A549 (cell line): ENCODE measurements around the gene UROC1. TPM values are rescaled to one million over a fixed set of nuclear protein-coding genes. Genes with fewer than 3 reads are reported as not detected.

Experiments used
- ATAC-seq, 2 experiments: fragments of 200-7000 bp in 1 of 2; fragments of >200 bp in 1 of 2; cut with Nextera tagmentation in 1 of 2; cut with Tn5 transposase in 1 of 2; 3 replicates each; pipeline versions ENCODE4 v1.8.0 to v1.9.1; 2018 to 2020; ENCODE audit warnings: mild to moderate bottlenecking in 1 of 2, moderate library complexity in 1 of 2
- CTCF ChIA-PET: fragments of 300-600 bp; sonication (Branson Sonifier 250); formaldehyde crosslinking; extraction: SDS; loops from one replicate; lab custom pipeline; 2021; ENCODE audit warnings: antibody characterized with exemption, inconsistent platforms; lab: Yijun Ruan, JAX
- POLR2A ChIA-PET: fragments of 350-600 bp; formaldehyde crosslinking; extraction: SDS; loops from one replicate; lab custom pipeline; 2021; ENCODE audit warnings: antibody characterized with exemption, inconsistent platforms; lab: Yijun Ruan, JAX
- DNase-seq, 2 experiments: peaks; one replicate each; pipeline versions ENCODE4 v3.0.0 to v3.0.0-alpha.2; 2011 to 2016; ENCODE audit warnings: low read depth in 1 of 2, low spot score in 1 of 2
- FAIRE-seq: peaks from 2 replicates; lab custom pipeline; 2011; peaks lifted over from hg19 to GRCh38; lab: Jason Lieb, UNC
- H3K27ac ChIP-seq, 2 experiments: fragments of >200 bp; sonication (Bioruptor Twin); formaldehyde crosslinking; 3 replicates each; pipeline ENCODE4 v1.5.1; 2016 to 2017
- H3K4me1 ChIP-seq: fragments of >200 bp; sonication (Bioruptor Twin); formaldehyde crosslinking; 3 replicates; pipeline ENCODE4 v1.6.1; 2016
- H3K4me2 ChIP-seq: fragments of >200 bp; sonication (Bioruptor Twin); formaldehyde crosslinking; 3 replicates; pipeline ENCODE4 v1.6.1; 2016
- H3K4me3 ChIP-seq: fragments of >200 bp; sonication (Bioruptor Twin); formaldehyde crosslinking; 3 replicates; pipeline ENCODE4 v1.5.1; 2016
- H3K9me3 ChIP-seq: fragments of >200 bp; sonication (Bioruptor Twin); formaldehyde crosslinking; 3 replicates; pipeline ENCODE4 v1.6.1; 2016
- CBX2 ChIP-seq: fragments of 200-600 bp; sonication (generic); IDR thresholded peaks from 2 replicates; pipeline ENCODE4 v1.6.1; 2016; ENCODE audit warnings: low read depth, mild to moderate bottlenecking, borderline replicate concordance
- CBX8 ChIP-seq: fragments of 200-600 bp; sonication (generic); IDR thresholded peaks from 2 replicates; pipeline ENCODE4 v1.6.1; 2016
- CEBPB ChIP-seq, 2 experiments: fragments of >200 bp in 1 of 2; sonication (Bioruptor Twin) in 1 of 2; formaldehyde crosslinking in 1 of 2; IDR thresholded peaks; 2 replicates each; pipeline ENCODE4 v1.6.1; 2012 to 2016
- CTCF ChIP-seq: fragments of >200 bp; sonication (Bioruptor Twin); formaldehyde crosslinking; IDR thresholded peaks from 3 replicates; pipeline ENCODE4 v1.5.1; 2016
- EHMT2 ChIP-seq: fragments of 200-600 bp; sonication (generic); IDR thresholded peaks from 2 replicates; pipeline ENCODE4 v1.6.1; 2016; ENCODE audit warnings: antibody characterized with exemption, low read depth, mild to moderate bottlenecking, moderate library complexity
- EP300 ChIP-seq, 2 experiments: fragments of >200 bp; sonication (Bioruptor Twin); formaldehyde crosslinking; IDR thresholded peaks; 2 replicates in 1 of 2; 3 replicates in 1 of 2; pipeline ENCODE4 v1.6.1; 2016 to 2017
- FOSB ChIP-seq: fragments of 250-450 bp; sonication (Bioruptor Pico); IDR thresholded peaks from 2 replicates; pipeline ENCODE4 v1.5.0; 2020; ENCODE audit warnings: mild to moderate bottlenecking, moderate library complexity
- FOSL2 ChIP-seq, 2 experiments: fragments of 450-650 bp in 1 of 2; fragments of >200 bp in 1 of 2; sonication (Bioruptor Twin) in 1 of 2; formaldehyde crosslinking; IDR thresholded peaks; 2 replicates each; pipeline versions ENCODE4 v1.5.0 to v1.6.1; 2016 to 2020; ENCODE audit warnings: mild to moderate bottlenecking in 1 of 2, moderate library complexity in 1 of 2
- HEYL ChIP-seq: fragments of 250-450 bp; sonication (Bioruptor Pico); IDR thresholded peaks from 2 replicates; pipeline ENCODE4 v1.8.0; 2021; ENCODE audit warnings: mild to moderate bottlenecking, moderate library complexity
- HOXA7 ChIP-seq: fragments of 250-450 bp; sonication (Bioruptor Pico); IDR thresholded peaks from 2 replicates; pipeline ENCODE4 v1.5.0; 2020; ENCODE audit warnings: mild to moderate bottlenecking, moderate library complexity
- KDM1A ChIP-seq: fragments of 200-600 bp; sonication (generic); IDR thresholded peaks from 2 replicates; pipeline ENCODE4 v1.6.1; 2016; ENCODE audit warnings: low read depth, mild to moderate bottlenecking
- KDM5A ChIP-seq: fragments of 200-600 bp; sonication (generic); IDR thresholded peaks from 2 replicates; pipeline ENCODE4 v1.6.1; 2016; ENCODE audit warnings: antibody characterized with exemption, mild to moderate bottlenecking
- MYC ChIP-seq: IDR thresholded peaks from 2 replicates; pipeline ENCODE4 v1.6.1; 2012; ENCODE audit warnings: mild to moderate bottlenecking, inconsistent platforms, low read length, improper control_type of control experiment, borderline replicate concordance
- NFE2L2 ChIP-seq: fragments of 150-350 bp; conservative IDR thresholded peaks from 2 replicates; pipeline ENCODE4 v1.6.1; 2014; ENCODE audit warnings: low read length
- PHF8 ChIP-seq: fragments of 200-600 bp; sonication (generic); IDR thresholded peaks from 2 replicates; pipeline ENCODE4 v1.6.1; 2016; ENCODE audit warnings: low read depth, mild to moderate bottlenecking, antibody characterized with exemption, moderate library complexity, borderline replicate concordance
- POLR2A ChIP-seq: IDR thresholded peaks from 2 replicates; pipeline ENCODE4 v1.6.1; 2012; ENCODE audit warnings: mild to moderate bottlenecking, low read length
- POLR2AphosphoS2 ChIP-seq: conservative IDR thresholded peaks from 2 replicates; pipeline ENCODE4 v1.6.1; 2012; ENCODE audit warnings: low read length, improper control_type of control experiment, inconsistent platforms
- RAD21 ChIP-seq, 2 experiments: fragments of >200 bp in 1 of 2; sonication (Bioruptor Twin) in 1 of 2; formaldehyde crosslinking in 1 of 2; IDR thresholded peaks in 1 of 2; conservative IDR thresholded peaks in 1 of 2; 2 replicates in 1 of 2; 3 replicates in 1 of 2; pipeline ENCODE4 v1.6.1; 2012 to 2018; ENCODE audit warnings: inconsistent platforms in 1 of 2
- RCOR1 ChIP-seq: fragments of 150-350 bp; IDR thresholded peaks from 2 replicates; pipeline ENCODE4 v1.6.1; 2014; ENCODE audit warnings: antibody characterized with exemption, low read length, low read depth
- RFX5 ChIP-seq: fragments of 450-650 bp; IDR thresholded peaks from 2 replicates; pipeline ENCODE4 v1.7.1; 2014; ENCODE audit warnings: antibody characterized with exemption, mild to moderate bottlenecking, moderate library complexity
- SMC3 ChIP-seq: fragments of >200 bp; sonication (Bioruptor Twin); formaldehyde crosslinking; IDR thresholded peaks from 3 replicates; pipeline ENCODE4 v1.6.1; 2018; ENCODE audit warnings: inconsistent platforms
- SREBF2 ChIP-seq: fragments of 450-650 bp; IDR thresholded peaks from 2 replicates; pipeline ENCODE4 v1.6.1; 2014; ENCODE audit warnings: mild to moderate bottlenecking, moderate library complexity
- ZFP36 ChIP-seq: fragments of 450-650 bp; IDR thresholded peaks from 2 replicates; pipeline ENCODE4 v1.6.1; 2014; ENCODE audit warnings: borderline replicate concordance; ENCODE audit not compliant: partially characterized antibody
- ZNF302 ChIP-seq: fragments of 250-450 bp; sonication (Bioruptor Pico); IDR thresholded peaks from 2 replicates; pipeline ENCODE4 v1.9.0; 2021; ENCODE audit warnings: inconsistent platforms, mild to moderate bottlenecking, moderate library complexity
- ZSCAN20 ChIP-seq: fragments of 250-450 bp; sonication (Bioruptor Pico); IDR thresholded peaks from 2 replicates; pipeline ENCODE4 v1.8.0; 2022; ENCODE audit warnings: mild to moderate bottlenecking, moderate library complexity
- WGBS: methylation state at CpG from one replicate; pipeline ENCODE4 v1.1.6; 2017; ENCODE audit errors: missing lambda C conversion rate; 5-methylcytosine and 5-hydroxymethylcytosine counted together
- polyA plus RNA-seq, 4 experiments: library from polyadenylated mRNA; depleted of rRNA in 3 of 4; stranded (reverse); fragments of >200 nt; fragmentation: RNase III in 1 of 4; extraction: RNeasy Plus Mini Kit Qiagen cat#74134 plus additional on column Dnase treatment in 1 of 4; gene quantifications; 2 replicates in 3 of 4; 3 replicates in 1 of 4; pipeline ENCODE4 v1.2.3, GENCODE V29; 2011 to 2017
- TF ChIP-seq, protein P1 (sequence below): IDR thresholded peaks from 2 replicates; pipeline ENCODE4 v1.6.1; 2012
- TF ChIP-seq, protein P2 (sequence below): fragments of >200 bp; sonication (Bioruptor Twin); formaldehyde crosslinking; IDR thresholded peaks from 2 replicates; pipeline ENCODE4 v1.6.1; 2016

Gene UROC1
- polyA plus RNA-seq, 2 of the 4 experiments (the other 2 are of a cell fraction): not detected

DNA sequence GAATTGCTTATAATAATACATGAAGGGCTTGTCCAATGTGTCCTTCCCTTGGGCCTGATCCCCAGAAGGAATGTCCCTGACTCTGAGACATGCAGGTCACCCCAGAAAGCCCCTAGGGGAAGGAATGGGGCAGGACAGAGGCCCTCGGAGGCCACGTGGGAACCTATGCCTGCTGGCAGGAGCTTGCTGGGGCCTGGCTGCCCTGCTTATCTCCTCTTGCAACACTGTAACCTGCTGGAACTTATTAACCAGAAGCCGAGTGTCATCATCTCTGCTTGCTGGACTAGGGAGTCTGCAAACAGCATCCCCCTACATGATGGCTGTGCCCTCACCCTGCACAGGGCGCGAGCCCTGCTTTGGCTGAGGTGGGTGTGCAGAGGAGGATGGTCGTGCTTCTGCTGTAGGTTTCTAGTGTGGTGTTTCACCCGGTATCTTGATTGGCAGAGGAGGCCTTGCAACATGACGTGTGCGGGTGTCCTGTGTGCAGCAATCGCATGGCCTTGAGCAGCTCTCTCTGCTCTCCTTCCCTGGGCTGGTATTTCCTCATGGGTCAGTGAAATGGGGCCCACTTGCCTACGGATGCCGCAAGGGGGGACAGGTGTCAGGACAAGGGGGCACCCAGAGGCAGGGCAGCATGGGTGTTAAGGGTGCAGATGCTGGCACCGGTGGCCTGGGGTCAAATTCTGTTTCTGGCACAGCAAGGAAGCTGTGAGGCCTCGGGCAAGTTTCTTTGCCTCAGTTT is 11.4 kb upstream of the UROC1 start:
- ChIA-PET POLR2A (no interaction called here), CTCF (interaction anchor here (1.1 kb wide), 1 partner anchor 36 kb away, joined by 3 read pairs; no protein-coding TSS in a partner anchor)
- Histone ChIP-seq H3K9me3 (no peaks in the 10 kb centered on the region), H3K4me1 (peaks cover 20% of the 10 kb centered on the region), H3K4me2 (peak overlapping the region; percentile 57), H3K4me3 (no peak overlapping the region), H3K27ac (peak overlapping the region; percentile 57 to 74)
- no peak for TF ChIP-seq SREBF2
- peak; percentile 23 to 57; a peak in 3 of 4 replicates for TF ChIP-seq CEBPB (IDR thresholded peaks at IDR 0.05)
- ATAC-seq: peak; percentile 63 to 66
- DNase-seq: peak; percentile 10 to 48
- WGBS: 64% methylated on average over 7 of the region's 14 CpGs
- no peak for FAIRE-seq

DNA sequence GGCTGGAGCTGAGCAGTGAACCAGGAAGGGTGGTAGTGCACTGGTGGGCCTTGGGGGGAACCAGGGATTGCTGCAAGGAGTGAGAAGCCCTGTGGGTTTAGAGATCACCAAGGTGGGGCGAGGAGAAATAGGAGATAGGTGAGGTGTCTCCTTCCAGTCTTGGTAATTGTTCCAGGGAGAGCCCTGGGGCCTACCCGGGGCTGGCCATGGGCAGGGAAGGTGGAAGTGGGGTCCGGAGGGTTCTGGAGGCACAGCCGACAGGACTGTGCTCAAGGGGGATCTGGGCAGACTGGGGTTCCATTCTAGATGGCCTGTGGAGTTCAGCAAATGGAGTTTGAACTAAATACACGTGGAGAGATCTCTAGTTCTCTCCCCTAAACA is 10.8 kb upstream of the UROC1 start:
- peak overlapping the region; percentile 57 to 74 for H3K27ac ChIP-seq
- 68% methylated on average over 5 of the region's 5 CpGs for WGBS
- ATAC-seq: no peak
- peaks cover 24% of the 10 kb centered on the region for H3K4me1 ChIP-seq
- no peak for DNase-seq
- FAIRE-seq: no peak
- TF ChIP-seq ZFP36 (no peak), CBX2 (no peak), ZNF302 (CRISPR knock-in tag) (no peak), HOXA7 (CRISPR knock-in tag) (no peak), SMC3 (no peak), EP300 (IDR thresholded peaks at IDR 0.05) (no peak), CTCF (no peak), MYC (no peak)
- TF ChIP-seq, protein P1, sequence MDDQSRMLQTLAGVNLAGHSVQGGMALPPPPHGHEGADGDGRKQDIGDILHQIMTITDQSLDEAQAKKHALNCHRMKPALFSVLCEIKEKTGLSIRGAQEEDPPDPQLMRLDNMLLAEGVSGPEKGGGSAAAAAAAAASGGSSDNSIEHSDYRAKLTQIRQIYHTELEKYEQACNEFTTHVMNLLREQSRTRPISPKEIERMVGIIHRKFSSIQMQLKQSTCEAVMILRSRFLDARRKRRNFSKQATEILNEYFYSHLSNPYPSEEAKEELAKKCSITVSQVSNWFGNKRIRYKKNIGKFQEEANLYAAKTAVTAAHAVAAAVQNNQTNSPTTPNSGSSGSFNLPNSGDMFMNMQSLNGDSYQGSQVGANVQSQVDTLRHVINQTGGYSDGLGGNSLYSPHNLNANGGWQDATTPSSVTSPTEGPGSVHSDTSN: no peak
- H3K4me2 ChIP-seq: peak overlapping the region; percentile 57
- ChIA-PET CTCF (interaction anchor here (0.6 to 1.1 kb wide), 2 partner anchors 36 to 805 kb away, joined by 3 to 4 read pairs; no protein-coding TSS in a partner anchor), POLR2A (no interaction called here)
- H3K9me3 ChIP-seq: no peaks in the 10 kb centered on the region
- no peak overlapping the region for H3K4me3 ChIP-seq

DNA sequence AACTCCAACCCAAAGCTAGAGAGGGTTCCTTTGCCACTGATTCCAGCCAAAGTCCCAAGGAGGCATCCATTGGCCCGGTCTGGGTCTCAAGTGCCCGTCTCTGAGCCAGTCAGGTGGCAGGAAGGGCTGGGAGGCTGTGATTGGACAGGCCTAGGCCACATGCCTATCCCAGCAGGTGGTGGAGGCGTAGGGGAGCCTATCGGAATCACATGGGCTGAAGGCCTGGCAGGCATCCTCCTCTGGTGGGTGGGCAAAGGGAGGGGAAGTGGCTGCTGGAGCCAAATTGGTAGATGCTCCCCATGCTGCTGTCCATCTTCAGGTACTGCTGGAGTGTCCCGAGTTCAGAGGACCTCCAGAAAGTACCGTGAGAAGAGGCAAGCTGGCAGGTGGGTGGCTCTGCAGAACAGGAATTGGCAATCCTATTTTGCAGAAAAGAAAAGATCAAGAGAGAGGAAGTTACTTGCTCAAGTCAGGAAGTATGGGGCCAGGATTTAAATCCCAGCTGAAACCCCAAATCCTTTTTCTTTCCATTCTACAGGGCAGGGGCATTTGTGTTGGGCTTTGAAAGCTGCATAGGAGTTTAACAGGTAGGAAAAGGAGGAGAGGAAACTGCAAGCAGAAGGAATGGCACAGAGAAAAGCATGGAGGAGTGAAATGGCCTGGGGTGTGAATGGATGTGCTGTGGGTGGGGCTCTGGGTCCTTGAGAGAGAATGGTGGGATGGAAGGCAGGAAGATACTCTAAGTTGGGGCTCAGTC is 10.1 kb upstream of the UROC1 start:
- CTCF ChIA-PET: interaction anchor here (0.6 to 1.2 kb wide), 3 partner anchors 35 to 928 kb away, joined by 3 to 4 read pairs (median 3); no protein-coding TSS in a partner anchor
- POLR2A ChIA-PET: no interaction called here
- TF ChIP-seq HEYL (CRISPR knock-in tag): no peak
- no peak for TF ChIP-seq EHMT2
- TF ChIP-seq POLR2AphosphoS2: no peak
- no peak for TF ChIP-seq HOXA7 (CRISPR knock-in tag)
- TF ChIP-seq, all 56 proteins: peak for 0
- WGBS: 88% methylated on average over 4 of the region's 6 CpGs
- no peak overlapping the region; a peak in 1 of 6 replicates for H3K27ac ChIP-seq
- H3K9me3 ChIP-seq: no peaks in the 10 kb centered on the region
- ATAC-seq (no peak), DNase-seq (no peak), FAIRE-seq (no peak)
- H3K4me1 ChIP-seq: peaks cover 24% of the 10 kb centered on the region
- H3K4me2 ChIP-seq: no peak overlapping the region
- H3K4me3 ChIP-seq: no peak overlapping the region

DNA sequence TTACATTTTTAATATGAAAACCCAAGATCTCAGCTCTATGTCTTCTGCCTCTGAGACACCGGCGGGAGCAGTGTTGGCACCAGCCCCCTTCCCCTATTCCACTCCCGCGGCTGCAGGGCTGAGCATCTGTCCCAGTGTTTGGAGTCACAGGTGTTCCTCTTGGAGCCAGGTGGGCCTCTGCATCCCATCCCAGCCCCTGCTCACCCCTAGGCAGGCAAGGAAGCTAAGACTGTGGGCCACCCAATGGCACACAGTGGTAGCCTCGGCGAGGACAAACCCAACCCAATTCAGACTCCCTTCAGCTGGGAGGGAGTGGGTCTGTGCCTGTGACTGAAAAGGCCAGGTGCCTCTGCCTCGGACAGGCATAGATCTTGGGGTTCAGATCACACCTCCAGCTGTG is 9.4 kb upstream of the UROC1 start:
- POLR2A ChIA-PET: no interaction called here
- H3K4me2 ChIP-seq: no peak overlapping the region
- FAIRE-seq (no peak), ATAC-seq (no peak), DNase-seq (no peak)
- no peak overlapping the region for H3K4me3 ChIP-seq
- H3K27ac ChIP-seq: no peak overlapping the region
- CTCF ChIA-PET: interaction anchor here (1.2 kb wide), 1 partner anchor 929 kb away, joined by 3 read pairs; no protein-coding TSS in a partner anchor
- H3K4me1 ChIP-seq: peaks cover 24% of the 10 kb centered on the region
- WGBS: 93% methylated on average over 5 of the region's 7 CpGs
- H3K9me3 ChIP-seq: no peaks in the 10 kb centered on the region
- TF ChIP-seq, protein P2, sequence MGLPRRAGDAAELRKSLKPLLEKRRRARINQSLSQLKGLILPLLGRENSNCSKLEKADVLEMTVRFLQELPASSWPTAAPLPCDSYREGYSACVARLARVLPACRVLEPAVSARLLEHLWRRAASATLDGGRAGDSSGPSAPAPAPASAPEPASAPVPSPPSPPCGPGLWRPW: no peak
- no peak for TF ChIP-seq PHF8
- TF ChIP-seq KDM5A: no peak
- TF ChIP-seq RFX5: no peak
- TF ChIP-seq RCOR1: no peak
- no peak for TF ChIP-seq CBX8
- no peak for TF ChIP-seq KDM1A
- no peak for TF ChIP-seq POLR2A
- no peak for TF ChIP-seq RAD21 (conservative IDR thresholded peaks at IDR 0.05 in 1 of 2, IDR thresholded peaks at IDR 0.05 in 1 of 2)
- TF ChIP-seq NFE2L2: no peak
- TF ChIP-seq SREBF2: no peak
- TF ChIP-seq FOSB (CRISPR knock-in tag): no peak
- no peak for TF ChIP-seq FOSL2 (IDR thresholded peaks at IDR 0.05)
- TF ChIP-seq FOSL2 (CRISPR knock-in tag; IDR thresholded peaks at IDR 0.05): no peak
- TF ChIP-seq ZSCAN20 (CRISPR knock-in tag): no peak
